Loucy (cell line): ENCODE measurements around the gene PCDHGA6.

ENCODE experiments used
- H2AFZ ChIP-seq: fragments of 200-600 bp; sonication (generic); 2 replicates; pipeline ENCODE4 v1.6.0; 2016; ENCODE audit warnings: antibody characterized with exemption, mild to moderate bottlenecking, low read length, moderate library complexity
- H3F3A ChIP-seq: fragments of 200-600 bp; 2 replicates; pipeline ENCODE4 v1.6.0; 2016; ENCODE audit warnings: antibody characterized with exemption, low read depth, mild to moderate bottlenecking
- H3K27me3 ChIP-seq: fragments of 200-600 bp; sonication (generic); 2 replicates; pipeline ENCODE4 v1.6.1; 2014; ENCODE audit warnings: low read length, mild to moderate bottlenecking; ENCODE audit not compliant: insufficient read depth, poor library complexity, severe bottlenecking
- H3K36me3 ChIP-seq: fragments of 200-600 bp; sonication (generic); 2 replicates; pipeline ENCODE4 v1.6.1; 2016; ENCODE audit warnings: low read length; ENCODE audit not compliant: insufficient read depth
- H3K4me1 ChIP-seq: fragments of 200-600 bp; sonication (generic); 2 replicates; pipeline ENCODE4 v1.5.1; 2014; ENCODE audit warnings: low read length, mild to moderate bottlenecking; ENCODE audit not compliant: insufficient read depth, poor library complexity, severe bottlenecking
- H3K4me2 ChIP-seq: fragments of 200-600 bp; sonication (generic); 2 replicates; pipeline ENCODE4 v1.6.0; 2014; ENCODE audit warnings: antibody characterized with exemption, low read length, low read depth, mild to moderate bottlenecking; ENCODE audit not compliant: poor library complexity, severe bottlenecking
- H3K4me3 ChIP-seq: fragments of 200-600 bp; sonication (generic); 2 replicates; pipeline ENCODE4 v1.5.1; 2014; ENCODE audit warnings: low read length, mild to moderate bottlenecking, mixed read lengths; ENCODE audit not compliant: poor library complexity, severe bottlenecking
- H3K79me2 ChIP-seq: fragments of 200-600 bp; sonication (generic); 2 replicates; pipeline ENCODE4 v1.6.1; 2014; ENCODE audit warnings: low read length; ENCODE audit not compliant: insufficient read depth
- H3K9ac ChIP-seq: fragments of 200-600 bp; sonication (generic); 2 replicates; pipeline ENCODE4 v1.6.0; 2014; ENCODE audit warnings: mild to moderate bottlenecking, low read depth, low read length, moderate library complexity; ENCODE audit not compliant: poor library complexity, severe bottlenecking
- H3K9me2 ChIP-seq: fragments of 200-600 bp; sonication (generic); replicated peaks from 2 replicates; pipeline ENCODE4 v1.6.1; 2016; ENCODE audit warnings: low read depth, low read length, mixed read lengths
- H3K9me3 ChIP-seq: fragments of 200-600 bp; sonication (generic); 2 replicates; pipeline ENCODE4 v1.6.1; 2014; ENCODE audit warnings: mild to moderate bottlenecking, antibody characterized with exemption, low read length, low read depth; ENCODE audit not compliant: insufficient read depth
- H4K20me1 ChIP-seq: fragments of 200-600 bp; sonication (generic); 2 replicates; pipeline ENCODE4 v1.6.0; 2014; ENCODE audit warnings: antibody characterized with exemption, low read length, mild to moderate bottlenecking; ENCODE audit not compliant: insufficient read depth, poor library complexity, severe bottlenecking
- EZH2phosphoT487 ChIP-seq: fragments of 200-600 bp; IDR thresholded peaks from 2 replicates; pipeline ENCODE4 v1.6.1; 2018; ENCODE audit warnings: antibody characterized with exemption, mild to moderate bottlenecking, moderate library complexity, borderline replicate concordance
- TF ChIP-seq, protein P1 (sequence below): fragments of 200-600 bp; sonication (generic); conservative IDR thresholded peaks from 2 replicates; pipeline ENCODE4 v1.5.1; 2014; ENCODE audit warnings: mild to moderate bottlenecking, antibody characterized with exemption, low read length

PCDHGA6 gene

DNA sequence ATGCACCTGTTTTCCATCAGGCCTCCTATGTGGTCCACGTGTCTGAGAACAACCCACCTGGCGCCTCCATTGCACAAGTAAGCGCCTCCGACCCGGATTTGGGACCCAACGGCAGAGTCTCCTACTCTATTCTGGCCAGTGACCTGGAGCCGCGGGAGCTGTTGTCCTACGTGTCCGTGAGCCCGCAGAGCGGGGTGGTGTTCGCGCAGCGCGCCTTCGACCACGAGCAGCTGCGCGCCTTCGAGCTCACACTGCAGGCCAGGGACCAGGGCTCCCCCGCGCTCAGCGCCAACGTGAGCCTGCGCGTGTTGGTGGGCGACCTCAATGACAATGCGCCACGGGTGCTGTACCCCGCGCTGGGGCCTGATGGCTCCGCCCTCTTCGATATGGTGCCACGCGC is 22.1 kb upstream of the PCDHGA6 start:
- H2AFZ ChIP-seq, result no peak overlapping the region
- H3K79me2 ChIP-seq, result no peaks in the 10 kb centered on the region
- H3K27me3 ChIP-seq, result no peaks in the 10 kb centered on the region
- H3K4me1 ChIP-seq, result no peaks in the 10 kb centered on the region
- H3K4me2 ChIP-seq, result no peak overlapping the region
- H3F3A ChIP-seq, result no peaks in the 10 kb centered on the region
- no peaks in the 10 kb centered on the region for H4K20me1 ChIP-seq
- TF ChIP-seq, protein P1, sequence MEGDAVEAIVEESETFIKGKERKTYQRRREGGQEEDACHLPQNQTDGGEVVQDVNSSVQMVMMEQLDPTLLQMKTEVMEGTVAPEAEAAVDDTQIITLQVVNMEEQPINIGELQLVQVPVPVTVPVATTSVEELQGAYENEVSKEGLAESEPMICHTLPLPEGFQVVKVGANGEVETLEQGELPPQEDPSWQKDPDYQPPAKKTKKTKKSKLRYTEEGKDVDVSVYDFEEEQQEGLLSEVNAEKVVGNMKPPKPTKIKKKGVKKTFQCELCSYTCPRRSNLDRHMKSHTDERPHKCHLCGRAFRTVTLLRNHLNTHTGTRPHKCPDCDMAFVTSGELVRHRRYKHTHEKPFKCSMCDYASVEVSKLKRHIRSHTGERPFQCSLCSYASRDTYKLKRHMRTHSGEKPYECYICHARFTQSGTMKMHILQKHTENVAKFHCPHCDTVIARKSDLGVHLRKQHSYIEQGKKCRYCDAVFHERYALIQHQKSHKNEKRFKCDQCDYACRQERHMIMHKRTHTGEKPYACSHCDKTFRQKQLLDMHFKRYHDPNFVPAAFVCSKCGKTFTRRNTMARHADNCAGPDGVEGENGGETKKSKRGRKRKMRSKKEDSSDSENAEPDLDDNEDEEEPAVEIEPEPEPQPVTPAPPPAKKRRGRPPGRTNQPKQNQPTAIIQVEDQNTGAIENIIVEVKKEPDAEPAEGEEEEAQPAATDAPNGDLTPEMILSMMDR, result no peak
- no peak for TF ChIP-seq EZH2phosphoT487
- no peaks in the 10 kb centered on the region for H3K9me2 ChIP-seq
- no peaks in the 10 kb centered on the region for H3K9me3 ChIP-seq
- no peak overlapping the region for H3K9ac ChIP-seq
- H3K4me3 ChIP-seq, result no peak overlapping the region
- H3K36me3 ChIP-seq, result no peaks in the 10 kb centered on the region

DNA sequence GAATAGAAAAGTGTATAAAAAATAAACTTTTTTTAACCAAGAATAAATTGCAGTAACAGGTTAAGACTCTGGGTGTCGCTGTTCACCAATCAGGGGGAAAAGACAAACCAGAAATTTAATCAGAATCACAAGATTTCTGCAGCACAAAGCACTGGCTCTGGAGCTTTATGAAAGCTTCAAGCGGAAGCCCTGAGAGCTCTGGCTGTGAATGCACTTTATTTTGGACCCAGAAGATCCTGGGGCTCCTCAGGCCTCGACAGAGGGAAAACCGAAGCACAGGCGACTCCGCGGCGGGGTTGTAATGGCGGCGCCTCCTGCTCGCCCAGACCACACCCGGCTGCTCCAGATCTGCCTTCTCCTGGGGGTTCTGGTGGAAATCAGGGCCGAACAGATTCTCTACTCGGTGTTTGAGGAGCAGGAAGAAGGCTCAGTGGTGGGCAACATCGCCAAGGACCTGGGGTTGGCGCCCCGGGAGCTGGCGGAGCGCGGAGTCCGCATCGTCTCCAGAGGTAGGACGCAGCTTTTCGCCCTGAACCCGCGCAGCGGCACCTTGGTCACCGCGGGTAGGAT is 18.7 kb upstream of the PCDHGA6 start, which contains the start of gene PCDHGA4:
PCDHGA4 (plus strand) TSS at position 122 of the 570 bp plus-strand sequence; CDS start at position 209, 87 bp downstream.
- Histone ChIP-seq H3K9ac (no peak within 1 kb of the TSS), H3K9me2 (no peaks in the 10 kb centered on the region), H3K27me3 (no peaks in the 10 kb centered on the region), H3K36me3 (no peaks in the 10 kb centered on the region), H3K4me2 (no peak within 1 kb of the TSS), H4K20me1 (no peaks in the 10 kb centered on the region), H3K79me2 (no peaks in the 10 kb centered on the region), H3K4me1 (no peaks in the 10 kb centered on the region), H3F3A (no peaks in the 10 kb centered on the region), H2AFZ (peak within 1 kb of the TSS; percentile 48; the same call in 1 of the 2 replicates), H3K4me3 (no peak within 1 kb of the TSS), H3K9me3 (no peaks in the 10 kb centered on the region)
- TF ChIP-seq EZH2phosphoT487, result no peak
- TF ChIP-seq, protein P1, result peak; percentile 80

DNA sequence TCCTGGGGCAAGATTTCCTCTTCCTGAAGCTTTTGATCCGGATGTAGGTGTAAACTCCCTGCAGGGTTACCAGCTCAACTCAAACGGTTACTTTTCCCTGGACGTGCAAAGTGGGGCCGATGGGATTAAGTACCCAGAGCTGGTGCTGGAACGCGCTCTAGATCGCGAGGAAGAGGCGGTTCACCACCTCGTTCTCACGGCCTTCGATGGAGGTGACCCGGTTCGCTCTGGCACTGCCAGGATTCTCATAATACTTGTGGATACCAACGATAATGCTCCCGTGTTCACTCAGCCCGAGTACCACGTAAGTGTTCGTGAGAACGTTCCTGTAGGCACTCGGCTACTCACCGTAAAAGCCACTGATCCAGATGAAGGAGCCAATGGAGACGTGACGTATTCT is 18.1 kb upstream of the PCDHGA6 start:
- Histone ChIP-seq H3K4me2 (no peak overlapping the region), H3K79me2 (no peaks in the 10 kb centered on the region), H3K9me3 (no peaks in the 10 kb centered on the region)

More for the DNA sequence above, 18.1 kb upstream of the PCDHGA6 start:
- H3K4me3 ChIP-seq, result no peak overlapping the region
- no peaks in the 10 kb centered on the region for H3K9me2 ChIP-seq
- H3K27me3 ChIP-seq, result no peaks in the 10 kb centered on the region
- no peaks in the 10 kb centered on the region for H3K36me3 ChIP-seq
- H3K4me1 ChIP-seq, result no peaks in the 10 kb centered on the region
- TF ChIP-seq, protein P1, result no peak
- no peak for TF ChIP-seq EZH2phosphoT487
- no peaks in the 10 kb centered on the region for H4K20me1 ChIP-seq
- H3K9ac ChIP-seq, result no peak overlapping the region
- no peak overlapping the region for H2AFZ ChIP-seq
- no peaks in the 10 kb centered on the region for H3F3A ChIP-seq
